PC-3 (cell line): ENCODE measurements around the gene ZNF768.

Experiments
- CTCF ChIP-seq: fragments of 300-600 bp; sonication (generic); conservative IDR thresholded peaks from 2 replicates; pipeline ENCODE4 v1.5.1; 2017; ENCODE audit warnings: antibody characterized with exemption, low read depth, mild to moderate bottlenecking, low read length
- EZH2 ChIP-seq: fragments of 300-600 bp; sonication (generic); IDR thresholded peaks from one replicate; pipeline ENCODE4 v1.6.1; 2017; ENCODE audit warnings: antibody characterized with exemption, mild to moderate bottlenecking, low read length; ENCODE audit not compliant: unreplicated experiment
- EZH2phosphoT487 ChIP-seq: fragments of 300-600 bp; sonication (generic); IDR thresholded peaks from 2 replicates; pipeline ENCODE4 v1.6.1; 2018; ENCODE audit warnings: mild to moderate bottlenecking, antibody characterized with exemption, low read length, borderline replicate concordance

GRCh38 chr16:30518552-30518951 lies 7.8 kb downstream of the ZNF768 start:
- TF ChIP-seq CTCF (no peak), EZH2 (no peak), EZH2phosphoT487 (no peak)
